Lung (tissue), 12 donors: ENCODE measurements around the gene TBC1D4. TPM values are rescaled to one million over a fixed set of nuclear protein-coding genes. Genes with fewer than 3 reads are reported as not detected.

Source experiments
- ATAC-seq: fragments of 200-7000 bp; cut with Tn5 transposase; one replicate; pipeline ENCODE4 v1.9.1; 2020; ENCODE audit warnings: moderate number of reproducible peaks; ENCODE audit not compliant: insufficient read depth, low FRiP score
- DNase-seq, 3 donors: peaks; one replicate each; pipeline ENCODE4 v3.0.0-alpha.2; 2013 to 2017
- H3K27ac ChIP-seq, 2 donors: one replicate each; pipeline ENCODE4 v1.5.1; 2013; ENCODE audit warnings: mild to moderate bottlenecking in 2 of 2, moderate library complexity in 2 of 2, control low read depth in 1 of 2, inconsistent platforms in 1 of 2, low read depth in 1 of 2, low read length in 1 of 2
- H3K27me3 ChIP-seq, 3 donors: one replicate each; pipeline ENCODE4 v1.5.1; 2013; ENCODE audit warnings: low read length in 2 of 3; ENCODE audit not compliant: control insufficient read depth in 3 of 3, insufficient read depth in 3 of 3
- H3K36me3 ChIP-seq, 4 donors: one replicate each; pipeline ENCODE4 v1.5.1; 2013; ENCODE audit warnings: low read length in 4 of 4, mild to moderate bottlenecking in 1 of 4, moderate library complexity in 1 of 4; ENCODE audit not compliant: control insufficient read depth in 4 of 4, insufficient read depth in 4 of 4
- H3K4me1 ChIP-seq, 5 donors: one replicate each; pipeline ENCODE4 v1.5.1; 2013; ENCODE audit warnings: low read length in 5 of 5, mild to moderate bottlenecking in 2 of 5, moderate library complexity in 1 of 5; ENCODE audit not compliant: control insufficient read depth in 5 of 5, insufficient read depth in 5 of 5
- H3K4me3 ChIP-seq: one replicate; pipeline ENCODE4 v1.5.1; 2013; ENCODE audit warnings: mild to moderate bottlenecking, control low read depth, moderate library complexity
- H3K9ac ChIP-seq, 2 donors: one replicate each; pipeline ENCODE4 v1.5.1; 2013; ENCODE audit warnings: low read length in 2 of 2, control low read depth in 1 of 2; ENCODE audit not compliant: insufficient read depth in 1 of 2
- H3K9me3 ChIP-seq, 4 donors: one replicate each; pipeline ENCODE4 v1.5.1; 2013; ENCODE audit warnings: low read length in 3 of 4, mild to moderate bottlenecking in 1 of 4, moderate library complexity in 1 of 4; ENCODE audit not compliant: control insufficient read depth in 4 of 4, insufficient read depth in 3 of 4
- CTCF ChIP-seq: IDR thresholded peaks from 2 replicates; pipeline ENCODE4 v1.5.1; 2012; ENCODE audit warnings: mild to moderate bottlenecking; ENCODE audit errors: control extremely low read depth, extremely low read depth
- WGBS, 2 donors: extraction: QIAGEN DNeasy Blood & Tissue Kit; methylation state at CpG; one replicate each; pipeline ENCODE4 v1.1.7; 2013; 5-methylcytosine and 5-hydroxymethylcytosine counted together
- polyA plus RNA-seq, 2 donors: library from polyadenylated mRNA; stranded (reverse); fragments of 200-250 nt; gene quantifications; one replicate each; pipeline ENCODE4 v1.2.1, GENCODE V29; 2013
- total RNA-seq, 2 donors: library from RNA; depleted of rRNA in 1 of 2; stranded (reverse); fragments of >200 nt in 1 of 2; gene quantifications; one replicate each; pipeline ENCODE4 v1.2.1, GENCODE V29; 2014 to 2021
- donor health status: control.
- donor health status: control.
- donor health status: Bipolar disorder and iron deficiency.
- donor health status: healthy.
- donor health status: DM: yes; HTN: yes; CAD: no.

The TBC1D4 gene
- total and polyA plus RNA-seq, 4 donors = 4.3 to 26.4 (median 14.0) TPM

- Histone ChIP-seq H3K36me3 (no peaks in the 10 kb centered on the region), H3K27ac (no peak overlapping the region), H3K9ac (no peak overlapping the region), H3K4me1 (peaks cover 0 to 8% (median 2%) of the 10 kb centered on the region in 5 donors), H3K9me3 (no peaks in the 10 kb centered on the region), H3K27me3 (no peaks in the 10 kb centered on the region), H3K4me3 (no peak overlapping the region)
- 92 to 100% methylated on average over 2 of the region's 2 CpGs for WGBS, 2 donors
- ATAC-seq (no peak), DNase-seq (no peak)
- no peak for TF ChIP-seq CTCF
Observed at GRCh38 chr13:75491376-75491775, 9.4 kb upstream of the TBC1D4 start.

DNA sequence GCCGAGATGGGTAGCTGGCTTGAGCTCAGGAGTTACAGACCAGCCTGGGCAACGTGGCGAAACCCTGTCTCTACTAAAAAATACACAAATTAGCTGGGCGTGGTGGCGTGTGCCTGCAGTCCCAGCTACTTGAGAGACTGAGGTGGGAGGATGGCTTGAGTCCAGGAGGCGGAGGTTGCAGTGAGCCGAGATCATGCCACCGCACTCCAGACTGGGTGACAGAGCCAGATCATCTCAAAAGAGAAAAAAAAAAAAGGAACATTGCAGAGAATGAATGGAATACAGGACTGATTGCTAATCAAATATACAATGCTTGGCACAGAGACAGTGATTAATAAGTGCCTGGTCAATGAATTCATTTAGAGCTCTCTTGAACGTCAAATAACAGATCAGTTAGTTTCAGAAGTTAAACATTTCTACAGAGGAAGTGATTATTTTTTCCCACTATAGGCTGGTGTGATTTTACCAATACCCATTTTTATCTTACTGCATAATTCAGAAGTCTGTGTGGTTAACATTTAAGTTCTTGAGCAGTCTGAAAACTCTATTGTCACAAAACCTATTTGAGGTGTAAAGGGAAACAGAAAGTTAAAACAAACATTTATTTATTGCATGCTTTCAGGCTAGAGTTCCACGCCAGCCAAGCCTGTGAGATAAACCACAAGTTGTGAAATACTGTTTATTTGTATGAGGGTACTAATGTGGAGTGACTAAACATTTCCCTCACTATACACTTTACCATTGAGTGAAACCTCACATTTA, 7.7 kb upstream of the TBC1D4 start:
- DNase-seq = peak; percentile 30 to 78 (median 61)
- Histone ChIP-seq H3K9me3 (no peaks in the 10 kb centered on the region), H3K36me3 (no peaks in the 10 kb centered on the region), H3K4me3 (no peak overlapping the region), H3K9ac (peak overlapping the region in 1 of 2 donors; percentile 26), H3K27ac (no peak overlapping the region), H3K4me1 (peaks cover 0 to 8% (median 3%) of the 10 kb centered on the region in 5 donors), H3K27me3 (no peaks in the 10 kb centered on the region)
- 35 to 58% methylated on average over 10 of the region's 10 CpGs for WGBS, 2 donors
- TF ChIP-seq CTCF = no peak
- peak; percentile 65 for ATAC-seq

DNA sequence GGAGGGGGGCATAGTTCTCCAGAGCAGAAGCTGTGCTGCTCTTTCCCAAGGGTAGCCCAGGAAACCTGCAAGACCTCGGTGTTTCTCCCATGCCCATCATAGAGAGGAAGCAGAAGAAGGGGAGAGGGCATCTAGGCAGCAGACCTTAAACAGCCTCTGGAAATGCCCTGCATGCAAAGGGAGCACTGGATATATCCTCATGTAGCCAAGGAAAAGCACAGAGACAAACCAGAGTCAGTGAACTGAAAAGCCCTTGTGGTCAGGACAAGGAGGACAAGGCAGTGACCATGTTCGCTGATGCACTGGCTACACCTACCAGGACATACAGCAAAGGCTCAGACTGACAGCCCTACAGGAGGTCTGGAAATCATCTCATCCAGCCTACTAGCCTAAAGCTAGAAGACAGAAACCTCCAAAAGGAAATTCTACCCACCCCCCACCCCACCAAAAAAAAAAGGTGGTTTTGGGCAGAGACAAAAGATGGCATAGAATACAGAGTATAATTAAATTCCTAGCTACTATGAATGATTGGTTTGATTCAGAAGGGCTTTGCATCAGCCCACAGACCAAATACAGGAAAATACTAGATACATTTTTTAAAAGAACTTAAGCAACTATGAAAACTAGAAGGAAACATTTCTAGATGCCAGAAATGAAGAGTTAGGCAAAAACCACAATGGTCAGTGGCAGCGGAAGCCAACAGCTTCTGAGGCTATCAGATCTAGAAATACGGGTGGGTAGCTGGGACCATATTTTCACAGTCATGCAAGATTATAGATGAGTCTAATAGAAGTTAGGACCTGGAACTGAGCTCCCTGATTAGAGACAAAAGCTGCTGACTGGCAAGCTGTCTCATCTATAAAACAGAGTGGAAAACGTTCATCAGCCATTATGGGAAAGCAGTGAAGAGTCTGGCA, 4.4 kb upstream of the TBC1D4 start:
- Histone ChIP-seq H3K4me3 (no peak overlapping the region), H3K27ac (no peak overlapping the region), H3K27me3 (no peaks in the 10 kb centered on the region), H3K9me3 (no peaks in the 10 kb centered on the region), H3K4me1 (peaks cover 0 to 8% (median 3%) of the 10 kb centered on the region in 5 donors), H3K9ac (no peak overlapping the region), H3K36me3 (no peaks in the 10 kb centered on the region)
- no peak for ATAC-seq
- WGBS, 2 donors = 45 to 51% methylated on average over 5 of the region's 5 CpGs
- TF ChIP-seq CTCF = no peak
- DNase-seq = no peak
